ENCODE measurements around the gene NKPD1.

NKPD1 gene

DNA sequence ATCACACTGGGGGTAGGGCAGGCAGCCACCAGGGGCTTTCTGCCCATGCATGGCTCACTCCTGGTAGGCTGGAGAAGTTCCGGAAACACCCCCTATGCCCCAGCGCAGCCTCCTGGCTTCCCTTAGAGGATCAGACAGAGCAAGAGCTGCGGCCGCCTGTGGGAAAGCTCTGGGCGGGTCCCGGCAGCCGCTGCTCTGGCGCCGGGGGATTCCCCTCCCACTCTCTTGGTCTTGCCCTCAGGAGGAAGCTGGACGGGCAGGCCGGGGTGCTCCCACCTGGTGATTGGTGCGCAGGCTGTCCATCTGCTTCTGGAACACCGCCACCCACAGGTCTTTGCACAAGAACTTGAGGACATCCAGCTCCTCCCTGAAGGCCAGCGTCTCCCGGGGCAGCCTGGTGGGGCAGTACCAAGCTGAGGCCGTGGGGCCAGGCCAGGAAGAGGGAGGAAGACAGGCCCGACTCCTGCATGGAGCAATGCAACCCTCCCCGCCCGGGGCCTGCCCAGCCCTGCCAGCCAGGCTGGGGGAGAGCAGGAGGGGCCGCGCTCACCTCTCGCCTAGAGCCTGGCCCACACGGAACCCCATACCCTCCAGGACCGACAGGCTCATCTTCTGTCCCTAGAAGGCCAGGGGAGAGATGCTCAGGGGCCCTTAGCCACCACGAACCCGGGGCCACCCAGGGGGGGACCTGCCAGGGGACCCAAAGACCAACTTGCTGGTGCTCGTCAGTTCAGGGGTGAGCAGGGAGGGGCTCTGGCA lies 4.0 kb upstream of the NKPD1 start:
- TF ChIP-seq, protein P1, sequence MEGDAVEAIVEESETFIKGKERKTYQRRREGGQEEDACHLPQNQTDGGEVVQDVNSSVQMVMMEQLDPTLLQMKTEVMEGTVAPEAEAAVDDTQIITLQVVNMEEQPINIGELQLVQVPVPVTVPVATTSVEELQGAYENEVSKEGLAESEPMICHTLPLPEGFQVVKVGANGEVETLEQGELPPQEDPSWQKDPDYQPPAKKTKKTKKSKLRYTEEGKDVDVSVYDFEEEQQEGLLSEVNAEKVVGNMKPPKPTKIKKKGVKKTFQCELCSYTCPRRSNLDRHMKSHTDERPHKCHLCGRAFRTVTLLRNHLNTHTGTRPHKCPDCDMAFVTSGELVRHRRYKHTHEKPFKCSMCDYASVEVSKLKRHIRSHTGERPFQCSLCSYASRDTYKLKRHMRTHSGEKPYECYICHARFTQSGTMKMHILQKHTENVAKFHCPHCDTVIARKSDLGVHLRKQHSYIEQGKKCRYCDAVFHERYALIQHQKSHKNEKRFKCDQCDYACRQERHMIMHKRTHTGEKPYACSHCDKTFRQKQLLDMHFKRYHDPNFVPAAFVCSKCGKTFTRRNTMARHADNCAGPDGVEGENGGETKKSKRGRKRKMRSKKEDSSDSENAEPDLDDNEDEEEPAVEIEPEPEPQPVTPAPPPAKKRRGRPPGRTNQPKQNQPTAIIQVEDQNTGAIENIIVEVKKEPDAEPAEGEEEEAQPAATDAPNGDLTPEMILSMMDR (IDR thresholded peaks at IDR 0.05) = no peak
- H3K4me3 ChIP-seq (ENCODE audit: low read depth, low read length) = no peak overlapping the region
- no peak overlapping the region for H3K9ac ChIP-seq
- H3K27ac ChIP-seq = no peak overlapping the region
- no peaks in the 10 kb centered on the region for H3K79me2 ChIP-seq
- no peak overlapping the region for H2AFZ ChIP-seq
- no peaks in the 10 kb centered on the region for H3K27me3 ChIP-seq (ENCODE audit: control insufficient read depth, insufficient read depth, low read length)
- H3K36me3 ChIP-seq (ENCODE audit: control insufficient read depth, insufficient read depth, low read length) = no peaks in the 10 kb centered on the region
- H3K4me1 ChIP-seq = no peaks in the 10 kb centered on the region
- no peak overlapping the region for H3K4me2 ChIP-seq (ENCODE audit: low read length)
- no peaks in the 10 kb centered on the region for H3K9me3 ChIP-seq (ENCODE audit: control insufficient read depth, low read length)

DNA sequence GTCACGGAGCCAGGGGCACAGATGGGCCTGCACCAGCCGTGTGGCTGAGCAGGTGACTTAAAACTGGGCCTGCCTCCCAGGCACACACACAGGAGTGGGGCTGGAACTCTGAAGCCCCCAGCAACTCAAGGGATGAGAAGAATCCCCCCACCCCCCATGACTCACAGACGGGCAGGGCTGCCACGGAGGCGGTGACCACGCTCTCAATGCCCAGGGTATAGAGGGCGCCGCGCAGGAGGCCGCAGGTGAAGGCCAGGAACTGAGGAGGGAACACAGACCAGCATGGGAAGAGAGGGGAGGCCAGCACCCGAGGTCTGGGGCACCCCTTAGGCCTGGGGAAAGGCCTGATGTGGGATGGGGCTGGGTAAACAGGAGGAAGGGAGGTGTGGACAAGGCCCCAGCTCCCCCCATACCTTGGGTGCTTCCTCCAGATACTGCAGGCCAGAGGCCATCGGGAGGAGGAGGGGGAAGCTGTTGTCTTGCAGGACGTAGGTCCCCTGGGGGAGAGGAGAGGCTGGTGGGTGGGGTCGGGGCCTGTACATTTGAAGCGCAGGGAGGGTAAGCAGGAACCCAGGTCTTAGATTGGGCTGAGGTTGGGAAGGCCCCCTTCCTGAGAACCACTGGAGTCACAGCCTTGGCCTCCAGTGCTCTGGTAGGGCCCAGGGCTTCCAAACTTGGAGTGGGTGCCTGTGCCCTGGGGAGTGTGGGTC lies 3.1 kb upstream of the NKPD1 start:
- Histone ChIP-seq H3K79me2 (no peaks in the 10 kb centered on the region), H3K36me3 (ENCODE audit: control insufficient read depth, insufficient read depth, low read length) (no peaks in the 10 kb centered on the region), H3K27me3 (ENCODE audit: control insufficient read depth, insufficient read depth, low read length) (no peaks in the 10 kb centered on the region), H3K4me3 (ENCODE audit: low read depth, low read length) (no peak overlapping the region), H3K27ac (no peak overlapping the region), H3K9ac (no peak overlapping the region), H3K4me1 (no peaks in the 10 kb centered on the region), H3K4me2 (ENCODE audit: low read length) (no peak overlapping the region), H2AFZ (no peak overlapping the region), H3K9me3 (ENCODE audit: control insufficient read depth, low read length) (no peaks in the 10 kb centered on the region)
- TF ChIP-seq, protein P1 (IDR thresholded peaks at IDR 0.05) = no peak

DNA sequence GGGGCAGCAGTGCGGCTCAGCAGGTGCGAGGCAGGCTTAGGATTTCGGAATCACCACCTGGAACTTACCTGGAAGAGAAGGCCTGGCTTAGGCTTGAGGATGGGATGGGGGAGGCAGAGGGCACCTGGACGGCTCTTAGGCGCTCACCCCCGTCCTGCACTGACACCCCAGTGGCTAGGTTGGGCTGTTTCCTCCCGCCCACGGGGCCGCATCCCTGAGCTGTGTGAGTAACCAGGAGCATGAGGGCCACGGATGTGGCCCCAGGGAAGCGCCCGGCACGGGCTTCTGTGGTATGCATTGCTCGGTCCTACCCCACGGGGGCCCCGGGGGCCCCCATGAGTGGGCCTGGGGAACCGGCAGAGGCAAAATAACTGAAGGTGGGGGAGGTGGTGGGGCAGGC lies 2.4 kb upstream of the NKPD1 start:
- Histone ChIP-seq H2AFZ (no peak overlapping the region), H3K4me2 (ENCODE audit: low read length) (no peak overlapping the region), H3K36me3 (ENCODE audit: control insufficient read depth, insufficient read depth, low read length) (no peaks in the 10 kb centered on the region), H3K27ac (no peak overlapping the region), H3K9ac (no peak overlapping the region), H3K9me3 (ENCODE audit: control insufficient read depth, low read length) (no peaks in the 10 kb centered on the region), H3K4me1 (no peaks in the 10 kb centered on the region), H3K79me2 (no peaks in the 10 kb centered on the region), H3K27me3 (ENCODE audit: control insufficient read depth, insufficient read depth, low read length) (no peaks in the 10 kb centered on the region), H3K4me3 (ENCODE audit: low read depth, low read length) (no peak overlapping the region)
- TF ChIP-seq, protein P1 (IDR thresholded peaks at IDR 0.05) = no peak

DNA sequence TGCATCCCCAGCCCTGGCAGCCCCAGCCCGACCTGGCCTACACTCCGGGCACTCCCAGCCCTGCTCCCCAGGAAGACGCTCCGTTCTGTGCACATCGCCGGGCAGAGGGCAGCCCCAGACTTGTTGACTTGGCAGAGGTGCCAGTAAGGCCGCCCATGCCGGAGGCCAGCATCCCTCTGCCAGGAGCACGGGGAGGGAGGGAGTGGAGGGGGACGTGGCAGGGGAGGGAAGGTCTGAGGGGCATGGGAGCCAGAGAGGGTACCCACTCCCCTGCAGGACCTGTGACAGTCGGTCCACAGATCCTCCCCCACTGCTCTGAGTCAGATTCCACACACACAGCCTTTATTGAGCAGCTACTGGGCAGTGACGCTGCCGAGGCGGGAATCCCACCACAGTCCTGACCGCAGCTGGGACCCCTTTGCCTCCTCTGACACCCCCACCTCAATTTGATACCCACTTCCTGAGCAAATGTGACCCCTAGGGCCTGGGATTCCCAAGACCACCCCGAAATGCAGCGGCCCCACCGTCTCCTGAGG lies 1.9 kb upstream of the NKPD1 start:
- Histone ChIP-seq H3K4me1 (no peaks in the 10 kb centered on the region), H3K4me2 (ENCODE audit: low read length) (no peak overlapping the region), H3K9ac (no peak overlapping the region), H2AFZ (no peak overlapping the region), H3K36me3 (ENCODE audit: control insufficient read depth, insufficient read depth, low read length) (no peaks in the 10 kb centered on the region), H3K27me3 (ENCODE audit: control insufficient read depth, insufficient read depth, low read length) (no peaks in the 10 kb centered on the region), H3K9me3 (ENCODE audit: control insufficient read depth, low read length) (no peaks in the 10 kb centered on the region), H3K79me2 (no peaks in the 10 kb centered on the region), H3K27ac (no peak overlapping the region), H3K4me3 (ENCODE audit: low read depth, low read length) (no peak overlapping the region)
- TF ChIP-seq, protein P1 (IDR thresholded peaks at IDR 0.05) = no peak

All from parathyroid adenoma (tissue), 2 donors.